GM03348 (cell line): ENCODE data around the gene CACNA1D.

Source experiments
- DNase-seq: peaks from one replicate; pipeline ENCODE4 v3.0.0; 2012; ENCODE audit warnings: low spot score

The CACNA1D gene

GRCh38 chr3:53581671-53582070 lies 87.3 kb downstream of the CACNA1D start:
- DNase-seq: no peak

- no peak for DNase-seq
Measured at GRCh38 chr3:53583161-53583690, 88.8 kb downstream of the CACNA1D start.

- DNase-seq: no peak
Measured at GRCh38 chr3:53585049-53585448, 90.6 kb downstream of the CACNA1D start.

GRCh38 chr3:53585627-53586026 lies 91.2 kb downstream of the CACNA1D start:
- DNase-seq: no peak

- DNase-seq: no peak
Measured at GRCh38 chr3:53588122-53588521, 93.7 kb downstream of the CACNA1D start.

GRCh38 chr3:53589201-53589600 lies 94.8 kb downstream of the CACNA1D start:
- no peak for DNase-seq

- DNase-seq: no peak
Measured at GRCh38 chr3:53589806-53590205, 95.4 kb downstream of the CACNA1D start.

GRCh38 chr3:53590606-53591005 lies 96.2 kb downstream of the CACNA1D start:
- DNase-seq: no peak

- no peak for DNase-seq
Measured at GRCh38 chr3:53591646-53592045, 97.2 kb downstream of the CACNA1D start.

GRCh38 chr3:53592862-53593261 lies 98.5 kb downstream of the CACNA1D start:
- DNase-seq: no peak

- no peak for DNase-seq
Measured at GRCh38 chr3:53593611-53594010, 99.2 kb downstream of the CACNA1D start.

- no peak for DNase-seq
Measured at GRCh38 chr3:53594276-53594675, 99.9 kb downstream of the CACNA1D start.

- DNase-seq: no peak
Measured at GRCh38 chr3:53595660-53596059, 101.2 kb downstream of the CACNA1D start.

- no peak for DNase-seq
Measured at GRCh38 chr3:53597136-53597915, 102.9 kb downstream of the CACNA1D start.

- DNase-seq: no peak
Measured at GRCh38 chr3:53599771-53600170, 105.4 kb downstream of the CACNA1D start.

- DNase-seq: no peak
Measured at GRCh38 chr3:53602866-53603265, 108.5 kb downstream of the CACNA1D start.

- DNase-seq: no peak
Measured at GRCh38 chr3:53604232-53604631, 109.8 kb downstream of the CACNA1D start.

- DNase-seq: no peak
Measured at GRCh38 chr3:53606793-53607192, 112.4 kb downstream of the CACNA1D start.

- no peak for DNase-seq
Measured at GRCh38 chr3:53612508-53612907, 118.1 kb downstream of the CACNA1D start.

GRCh38 chr3:53613125-53613524 lies 118.7 kb downstream of the CACNA1D start:
- no peak for DNase-seq

GRCh38 chr3:53614307-53614706 lies 119.9 kb downstream of the CACNA1D start:
- DNase-seq: no peak

GRCh38 chr3:53616321-53616720 lies 121.9 kb downstream of the CACNA1D start:
- no peak for DNase-seq

GRCh38 chr3:53616971-53617892 lies 122.8 kb downstream of the CACNA1D start:
- DNase-seq: no peak
